HepG2 (cell line): ENCODE measurements around the gene ADGRG1. TPM values are rescaled to one million over a fixed set of nuclear protein-coding genes. Genes with fewer than 3 reads are reported as not detected.
A peak's percentile ranks its signal among the peaks of the same experiment; 100 is the strongest.

Experiments used
- CBFB ChIP-seq: sonication (generic); formaldehyde crosslinking; IDR thresholded peaks from 2 replicates; pipeline ENCODE4 v1.4.0; 2020; ENCODE audit warnings: missing genetic modification reagents
- HDAC2 ChIP-seq: sonication (generic); formaldehyde crosslinking; IDR thresholded peaks from 2 replicates; pipeline ENCODE4 v1.4.0; 2020; ENCODE audit warnings: missing genetic modification reagents
- KDM5B ChIP-seq: sonication (generic); formaldehyde crosslinking; IDR thresholded peaks from 2 replicates; pipeline ENCODE4 v1.4.0; 2020; ENCODE audit warnings: missing genetic modification reagents, mild to moderate bottlenecking, borderline replicate concordance
- MXD4 ChIP-seq: IDR thresholded peaks from 2 replicates; pipeline ENCODE4 v1.6.1; 2016; ENCODE audit warnings: mild to moderate bottlenecking, missing biosample characterization, missing genetic modification reagents
- NCOA2 ChIP-seq: sonication (generic); formaldehyde crosslinking; IDR thresholded peaks from 2 replicates; pipeline ENCODE4 v1.8.0; 2022; ENCODE audit warnings: inconsistent platforms
- STAG1 ChIP-seq: sonication (generic); formaldehyde crosslinking; IDR thresholded peaks from 2 replicates; pipeline ENCODE4 v1.4.0; 2020; ENCODE audit warnings: missing genetic modification reagents
- TCF7 ChIP-seq: sonication (generic); IDR thresholded peaks from 2 replicates; pipeline ENCODE4 v1.6.1; 2016; ENCODE audit warnings: antibody characterized with exemption, low read depth
- THYN1 ChIP-seq: sonication (generic); formaldehyde crosslinking; IDR thresholded peaks from 2 replicates; pipeline ENCODE4 v1.8.1; 2023; ENCODE audit warnings: low read depth, mild to moderate bottlenecking, moderate library complexity, missing genetic modification reagents, borderline replicate concordance
- ZFP36 ChIP-seq: fragments of 150-350 bp; IDR thresholded peaks from 2 replicates; pipeline ENCODE4 v1.6.1; 2018; ENCODE audit warnings: borderline replicate concordance, low read length, low read depth; ENCODE audit not compliant: partially characterized antibody
- ZNF263 ChIP-seq: sonication (generic); formaldehyde crosslinking; IDR thresholded peaks from 2 replicates; pipeline ENCODE4 v1.4.0; 2020; ENCODE audit warnings: missing genetic modification reagents
- polyA plus RNA-seq, 8 experiments: library from polyadenylated mRNA; depleted of rRNA in 3 of 8; stranded (reverse) in 7 of 8; unstranded in 1 of 8; fragments of >200 nt; fragmentation: Illumina TruSeq in 4 of 8; extraction: Trizol in 4 of 8; gene quantifications; 2 replicates each; pipeline versions ENCODE4 v1.2.1 to v1.2.3, GENCODE V29; 2011 to 2016; ENCODE audit warnings: low read depth in 4 of 8, missing spikeins in 1 of 8, mixed read lengths in 1 of 8; ENCODE audit not compliant: insufficient read depth in 1 of 8
- total RNA-seq, 5 experiments: library from RNA; depleted of rRNA; stranded (reverse); fragments of >200 nt; fragmentation: Illumina TruSeq; extraction: Trizol; gene quantifications; 2 replicates each; pipeline ENCODE4 v1.2.3, GENCODE V29; 2016; ENCODE audit warnings: low read depth in 1 of 5
- TF ChIP-seq, protein P1 (sequence below): sonication (generic); formaldehyde crosslinking; IDR thresholded peaks from 2 replicates; pipeline ENCODE4 v1.8.0; 2022; ENCODE audit warnings: mild to moderate bottlenecking, missing genetic modification reagents, moderate library complexity
- TF ChIP-seq, protein P2 (sequence below): conservative IDR thresholded peaks from 2 replicates; pipeline ENCODE4 v1.6.1; 2018; ENCODE audit warnings: missing genetic modification reagents
- TF ChIP-seq, protein P3 (sequence below): fragments of 450-650 bp; IDR thresholded peaks from 2 replicates; pipeline ENCODE4 v1.6.1; 2017

ADGRG1 gene
- total and polyA plus RNA-seq, 2 of the 13 experiments (the other 11 are each of a cell fraction or from before 2014, with no cell fraction given): 2.7 to 5.9 TPM

DNA sequence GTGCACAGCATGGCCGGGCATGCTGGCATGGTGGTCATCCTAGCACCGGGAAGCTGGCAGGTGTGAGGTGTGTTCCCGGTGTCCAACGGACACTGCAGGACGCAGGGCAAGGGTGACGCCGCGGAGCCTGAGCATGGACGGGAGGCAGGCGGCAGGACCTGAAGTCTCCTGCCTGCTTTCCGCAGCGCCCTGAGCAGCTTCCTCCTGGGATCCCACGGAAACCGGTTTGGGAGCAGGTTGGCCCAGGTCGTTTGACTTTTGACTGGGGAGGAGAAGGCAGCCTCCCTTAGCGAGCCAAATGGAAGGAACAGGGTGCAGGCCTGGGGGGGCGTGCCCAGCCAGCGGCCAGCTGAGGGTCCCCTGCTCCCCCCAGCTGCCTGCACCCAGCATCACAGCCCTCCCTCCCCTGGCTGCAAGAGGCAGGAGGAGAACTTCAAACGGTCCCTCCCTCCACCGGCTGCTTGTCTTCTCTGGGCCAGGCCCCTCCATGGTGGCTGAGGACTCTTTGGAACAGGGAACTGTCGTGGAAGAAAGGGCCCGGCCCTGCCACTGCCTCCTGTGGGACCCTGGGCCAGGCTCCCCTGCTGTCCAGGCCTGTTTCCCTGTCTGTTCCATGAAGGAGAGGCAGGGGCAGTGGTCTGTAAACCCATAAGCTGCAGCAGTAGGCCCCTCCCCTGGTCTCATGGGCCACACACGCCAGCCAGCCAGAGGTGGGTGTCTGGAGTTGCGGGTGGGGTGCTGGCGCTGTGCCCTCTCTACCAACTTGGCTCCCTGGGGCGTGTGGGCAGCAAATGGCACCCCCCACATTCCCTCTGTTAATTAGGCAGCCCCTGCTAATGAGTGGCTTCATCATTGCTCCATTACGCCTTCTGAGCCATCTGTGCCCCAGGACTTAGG, 7.8 kb upstream of the ADGRG1 start (continued):
- TF ChIP-seq STAG1 (CRISPR knock-in tag): no peak
- no peak for TF ChIP-seq TCF7
- TF ChIP-seq, protein P1, sequence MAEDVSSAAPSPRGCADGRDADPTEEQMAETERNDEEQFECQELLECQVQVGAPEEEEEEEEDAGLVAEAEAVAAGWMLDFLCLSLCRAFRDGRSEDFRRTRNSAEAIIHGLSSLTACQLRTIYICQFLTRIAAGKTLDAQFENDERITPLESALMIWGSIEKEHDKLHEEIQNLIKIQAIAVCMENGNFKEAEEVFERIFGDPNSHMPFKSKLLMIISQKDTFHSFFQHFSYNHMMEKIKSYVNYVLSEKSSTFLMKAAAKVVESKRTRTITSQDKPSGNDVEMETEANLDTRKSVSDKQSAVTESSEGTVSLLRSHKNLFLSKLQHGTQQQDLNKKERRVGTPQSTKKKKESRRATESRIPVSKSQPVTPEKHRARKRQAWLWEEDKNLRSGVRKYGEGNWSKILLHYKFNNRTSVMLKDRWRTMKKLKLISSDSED: no peak
- 0 out of 2 replicates have a peak, but pooled peaks have one; percentile 23 for TF ChIP-seq KDM5B (CRISPR knock-in tag)
- TF ChIP-seq ZNF263 (CRISPR knock-in tag): no peak
- TF ChIP-seq MXD4: peak; percentile 44; the same call in 1 of the 2 replicates
- TF ChIP-seq HDAC2 (CRISPR knock-in tag): no peak
- TF ChIP-seq CBFB (CRISPR knock-in tag): no peak
- TF ChIP-seq, protein P2, sequence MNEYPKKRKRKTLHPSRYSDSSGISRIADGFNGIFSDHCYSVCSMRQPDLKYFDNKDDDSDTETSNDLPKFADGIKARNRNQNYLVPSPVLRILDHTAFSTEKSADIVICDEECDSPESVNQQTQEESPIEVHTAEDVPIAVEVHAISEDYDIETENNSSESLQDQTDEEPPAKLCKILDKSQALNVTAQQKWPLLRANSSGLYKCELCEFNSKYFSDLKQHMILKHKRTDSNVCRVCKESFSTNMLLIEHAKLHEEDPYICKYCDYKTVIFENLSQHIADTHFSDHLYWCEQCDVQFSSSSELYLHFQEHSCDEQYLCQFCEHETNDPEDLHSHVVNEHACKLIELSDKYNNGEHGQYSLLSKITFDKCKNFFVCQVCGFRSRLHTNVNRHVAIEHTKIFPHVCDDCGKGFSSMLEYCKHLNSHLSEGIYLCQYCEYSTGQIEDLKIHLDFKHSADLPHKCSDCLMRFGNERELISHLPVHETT: no peak
- no peak for TF ChIP-seq ZFP36
- no peak for TF ChIP-seq NCOA2 (CRISPR knock-in tag)
- no peak for TF ChIP-seq THYN1 (CRISPR knock-in tag)
- TF ChIP-seq, protein P3, sequence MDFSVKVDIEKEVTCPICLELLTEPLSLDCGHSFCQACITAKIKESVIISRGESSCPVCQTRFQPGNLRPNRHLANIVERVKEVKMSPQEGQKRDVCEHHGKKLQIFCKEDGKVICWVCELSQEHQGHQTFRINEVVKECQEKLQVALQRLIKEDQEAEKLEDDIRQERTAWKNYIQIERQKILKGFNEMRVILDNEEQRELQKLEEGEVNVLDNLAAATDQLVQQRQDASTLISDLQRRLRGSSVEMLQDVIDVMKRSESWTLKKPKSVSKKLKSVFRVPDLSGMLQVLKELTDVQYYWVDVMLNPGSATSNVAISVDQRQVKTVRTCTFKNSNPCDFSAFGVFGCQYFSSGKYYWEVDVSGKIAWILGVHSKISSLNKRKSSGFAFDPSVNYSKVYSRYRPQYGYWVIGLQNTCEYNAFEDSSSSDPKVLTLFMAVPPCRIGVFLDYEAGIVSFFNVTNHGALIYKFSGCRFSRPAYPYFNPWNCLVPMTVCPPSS: no peak
